ENCODE data around the gene RTL10. TPM values are rescaled to one million over a fixed set of nuclear protein-coding genes. Genes with fewer than 3 reads are reported as not detected.

RTL10 gene
- total RNA-seq, 4 donors from 2014 or later: 3.5 to 12.8 (median 5.0) TPM

DNA sequence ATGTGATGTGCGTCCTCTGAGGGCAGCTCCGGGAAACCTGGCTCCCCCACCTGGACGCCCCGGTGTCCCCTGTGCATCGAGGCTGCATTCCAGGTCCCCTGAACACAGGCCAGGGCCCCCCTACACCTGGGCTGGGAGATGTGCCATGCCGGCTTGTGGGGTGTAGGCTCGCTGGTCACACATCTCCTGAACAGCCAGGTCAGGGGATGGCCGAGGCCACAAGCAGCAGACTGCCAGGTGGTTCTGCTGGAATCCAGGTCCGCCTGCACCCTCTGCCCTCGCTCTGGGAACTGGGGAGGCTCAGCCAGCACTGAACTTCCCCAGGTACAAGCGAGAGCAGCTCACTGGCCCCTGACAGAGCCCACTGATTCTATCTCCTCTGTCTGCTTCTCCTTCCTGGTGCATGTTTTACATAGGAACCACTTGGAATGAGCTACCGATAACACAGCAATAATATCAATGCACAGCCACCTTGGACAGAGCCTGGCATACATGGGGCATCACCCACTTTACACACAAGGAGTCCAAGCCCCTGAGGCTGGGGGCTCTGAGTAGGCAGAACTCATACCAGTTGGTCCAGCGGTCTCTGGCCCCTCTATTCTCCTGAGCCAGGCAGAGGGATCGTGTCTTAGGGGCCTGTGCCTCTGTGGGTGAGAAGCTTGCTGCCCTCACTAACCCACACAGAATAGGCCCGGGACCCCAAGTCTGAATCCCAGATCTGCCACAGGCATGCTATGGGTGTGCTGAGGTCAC is 47.3 kb downstream of the RTL10 start:
- intact Hi-C loops (cut with DNase I; ENCODE audit: low total_unique reads): no loop called here
- ATAC-seq: no peak

DNA sequence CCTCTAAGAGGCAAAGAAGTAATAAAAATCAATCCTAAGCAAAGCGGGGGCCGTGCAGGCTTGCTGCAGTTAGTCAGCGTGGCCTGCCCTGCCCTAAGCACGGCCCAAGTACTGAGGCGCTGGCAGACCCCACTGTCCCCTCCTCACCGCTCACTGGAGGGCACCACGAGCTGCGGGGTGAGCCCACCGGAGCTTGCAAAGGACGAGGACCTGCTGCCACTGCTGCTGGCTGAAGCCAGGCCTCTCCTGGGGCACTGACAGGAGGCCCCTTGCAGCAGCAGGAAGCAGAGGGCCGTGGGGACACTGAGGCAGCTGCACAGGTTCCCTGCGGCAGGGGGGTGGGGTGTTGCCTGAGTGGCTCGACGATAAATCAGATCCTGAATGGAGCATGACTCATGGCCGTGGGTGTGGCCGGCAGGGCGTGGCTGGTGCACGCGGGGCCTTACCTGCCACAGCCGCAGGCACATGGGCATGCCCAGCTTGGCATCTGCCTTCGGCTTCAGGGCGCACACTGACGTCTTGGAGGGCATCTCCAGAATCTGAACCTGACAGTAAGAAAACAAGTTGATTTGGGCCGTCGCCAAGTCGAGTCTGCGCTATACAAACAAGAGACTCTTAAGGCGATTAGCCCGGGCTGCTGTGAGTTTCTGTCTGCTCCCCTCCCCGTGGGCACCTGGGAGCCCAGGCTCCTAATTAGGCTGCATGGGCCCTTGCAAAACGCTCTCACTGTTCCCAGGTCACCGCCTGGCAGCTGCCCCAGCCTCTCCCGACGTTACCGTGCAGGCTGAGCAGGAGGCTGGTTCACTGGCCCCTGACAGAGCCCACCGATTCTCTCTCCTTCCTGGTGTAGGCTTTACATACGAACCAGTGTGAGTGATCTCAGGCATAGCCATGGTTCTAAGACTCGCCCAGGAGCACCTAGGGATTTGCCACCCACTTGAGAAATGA is 48.2 kb downstream of the RTL10 start:
- no peak overlapping the region for H3K4me3 ChIP-seq
- intact Hi-C loops (cut with DNase I; ENCODE audit: low total_unique reads) (no loop called here), in situ Hi-C loops (cut with MboI; ENCODE audit: low sequenced_read_pairs in 4 of 4) (no loop called here)
- no peaks in the 10 kb centered on the region for H3K36me3 ChIP-seq
- DNase-seq (peak in 1 of 2 donors; percentile 12), ATAC-seq (no peak)
- H3K4me1 ChIP-seq: peaks cover 0 to 15% of the 10 kb centered on the region in 2 donors
- no peak overlapping the region for H3K27ac ChIP-seq
- no peaks in the 10 kb centered on the region for H3K9me3 ChIP-seq
- TF ChIP-seq, protein P1, sequence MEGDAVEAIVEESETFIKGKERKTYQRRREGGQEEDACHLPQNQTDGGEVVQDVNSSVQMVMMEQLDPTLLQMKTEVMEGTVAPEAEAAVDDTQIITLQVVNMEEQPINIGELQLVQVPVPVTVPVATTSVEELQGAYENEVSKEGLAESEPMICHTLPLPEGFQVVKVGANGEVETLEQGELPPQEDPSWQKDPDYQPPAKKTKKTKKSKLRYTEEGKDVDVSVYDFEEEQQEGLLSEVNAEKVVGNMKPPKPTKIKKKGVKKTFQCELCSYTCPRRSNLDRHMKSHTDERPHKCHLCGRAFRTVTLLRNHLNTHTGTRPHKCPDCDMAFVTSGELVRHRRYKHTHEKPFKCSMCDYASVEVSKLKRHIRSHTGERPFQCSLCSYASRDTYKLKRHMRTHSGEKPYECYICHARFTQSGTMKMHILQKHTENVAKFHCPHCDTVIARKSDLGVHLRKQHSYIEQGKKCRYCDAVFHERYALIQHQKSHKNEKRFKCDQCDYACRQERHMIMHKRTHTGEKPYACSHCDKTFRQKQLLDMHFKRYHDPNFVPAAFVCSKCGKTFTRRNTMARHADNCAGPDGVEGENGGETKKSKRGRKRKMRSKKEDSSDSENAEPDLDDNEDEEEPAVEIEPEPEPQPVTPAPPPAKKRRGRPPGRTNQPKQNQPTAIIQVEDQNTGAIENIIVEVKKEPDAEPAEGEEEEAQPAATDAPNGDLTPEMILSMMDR (IDR thresholded peaks at IDR 0.05 in 4 of 5, conservative IDR thresholded peaks at IDR 0.05 in 1 of 5): no peak
- TF ChIP-seq POLR2A (IDR thresholded peaks at IDR 0.05): no peak
- H3K27me3 ChIP-seq: no peaks in the 10 kb centered on the region

More for the DNA sequence above, 47.3 kb downstream of the RTL10 start:
- in situ Hi-C loops (cut with MboI; ENCODE audit: low sequenced_read_pairs in 4 of 4): no loop called here
- TF ChIP-seq, protein P1 (IDR thresholded peaks at IDR 0.05 in 4 of 5, conservative IDR thresholded peaks at IDR 0.05 in 1 of 5): no peak
- no peak for TF ChIP-seq POLR2A (IDR thresholded peaks at IDR 0.05)
- H3K4me1 ChIP-seq: peaks cover 0 to 15% of the 10 kb centered on the region in 2 donors
- H3K4me3 ChIP-seq: no peak overlapping the region
- H3K27me3 ChIP-seq: no peaks in the 10 kb centered on the region
- peak in 1 of 2 donors; percentile 9 for DNase-seq
- H3K9me3 ChIP-seq: no peaks in the 10 kb centered on the region
- no peak overlapping the region for H3K27ac ChIP-seq
- no peaks in the 10 kb centered on the region for H3K36me3 ChIP-seq

DNA sequence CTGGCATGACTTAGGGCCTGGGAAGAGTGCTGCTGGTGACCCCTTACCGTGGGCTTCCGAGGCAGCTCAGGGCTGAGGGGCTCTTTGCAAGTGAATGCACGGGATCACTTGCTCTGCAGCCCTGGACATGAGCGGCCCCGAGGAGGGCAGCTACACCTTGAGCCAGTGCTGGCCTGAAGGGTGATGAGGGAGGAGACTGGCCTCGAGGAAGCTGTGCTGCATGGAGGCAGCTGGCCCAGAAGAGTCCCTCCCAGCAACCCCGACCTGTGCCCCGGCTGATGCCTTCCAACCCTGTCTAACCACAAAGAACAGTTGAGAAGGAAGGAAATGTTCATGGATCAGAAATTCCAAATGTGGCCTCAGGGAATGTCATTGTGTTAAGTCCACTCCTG is 48.9 kb downstream of the RTL10 start:
- Histone ChIP-seq H3K4me3 (no peak overlapping the region), H3K4me1 (peaks cover 0 to 15% of the 10 kb centered on the region in 2 donors), H3K9me3 (no peaks in the 10 kb centered on the region), H3K27me3 (no peaks in the 10 kb centered on the region), H3K27ac (no peak overlapping the region), H3K36me3 (no peaks in the 10 kb centered on the region)
- in situ Hi-C loops (cut with MboI; ENCODE audit: low sequenced_read_pairs in 4 of 4): no loop called here
- DNase-seq (peak in 1 of 2 donors; percentile 7), ATAC-seq (no peak)
- TF ChIP-seq POLR2A (IDR thresholded peaks at IDR 0.05): no peak
- TF ChIP-seq, protein P1 (IDR thresholded peaks at IDR 0.05 in 4 of 5, conservative IDR thresholded peaks at IDR 0.05 in 1 of 5): no peak
- intact Hi-C loops (cut with DNase I; ENCODE audit: low total_unique reads): no loop called here

Other genes with a start within 250 kb of the RTL10 start
- 10 to 100 TPM in 2 of 4 donors, 1 to 10 TPM in 2; 5.0 to 15.9 (median 10.2) TPM for gene SEPTIN5, start 140.4 kb downstream of the RTL10 start, total RNA-seq
- gene GP1BB, start 131.3 kb downstream of the RTL10 start, total RNA-seq: 1 to 10 TPM in 3 of 4 donors, not detected in 1; 1.4 to 3.5 (median 2.3) TPM
- 10 to 100 TPM; 27.9 to 38.9 (median 36.3) TPM for gene TBX1, start 94.1 kb downstream of the RTL10 start, total RNA-seq
- 1 to 10 TPM; 4.4 to 9.6 (median 6.7) TPM for gene GNB1L, start within 50 bp of the RTL10 start, total RNA-seq
- 100 to 1,000 TPM; 154 to 255 (median 223) TPM for gene COMT, start 86.9 kb upstream of the RTL10 start, total RNA-seq
- 10 to 100 TPM in 3 of 4 donors, 1 to 10 TPM in 1; 9.0 to 18.0 (median 14.4) TPM for gene TXNRD2, start 86.9 kb upstream of the RTL10 start, total RNA-seq
- 10 to 100 TPM in 3 of 4 donors, 1 to 10 TPM in 1; 6.9 to 19.6 (median 18.0) TPM for gene ARVCF, start 161.9 kb upstream of the RTL10 start, total RNA-seq
- 100 to 1,000 TPM in 1 of 4 donors, 10 to 100 TPM in 3; 43.0 to 115 (median 52.5) TPM for gene TANGO2, start 166.2 kb upstream of the RTL10 start, total RNA-seq
- gene DGCR8, start 225.4 kb upstream of the RTL10 start, total RNA-seq: 10 to 100 TPM in 2 of 4 donors, 1 to 10 TPM in 2; 5.2 to 16.5 (median 11.2) TPM

All from gastrocnemius medialis (tissue), 4 donors.